NT2/D1 (cell line): Measurements from ENCODE around the gene SERINC5.

Experiments used
- SUZ12 ChIP-seq: IDR thresholded peaks from 2 replicates; pipeline ENCODE4 v1.6.1; 2011; ENCODE audit not compliant: insufficient read length, insufficient read depth; ENCODE audit errors: extremely low read depth
- YY1 ChIP-seq: IDR thresholded peaks from 2 replicates; pipeline ENCODE4 v1.6.1; 2011; ENCODE audit not compliant: insufficient read length, insufficient read depth
- ZNF274 ChIP-seq: IDR thresholded peaks from 2 replicates; pipeline ENCODE4 v1.6.1; 2011; ENCODE audit warnings: mild to moderate bottlenecking, low read depth, low read length

DNA sequence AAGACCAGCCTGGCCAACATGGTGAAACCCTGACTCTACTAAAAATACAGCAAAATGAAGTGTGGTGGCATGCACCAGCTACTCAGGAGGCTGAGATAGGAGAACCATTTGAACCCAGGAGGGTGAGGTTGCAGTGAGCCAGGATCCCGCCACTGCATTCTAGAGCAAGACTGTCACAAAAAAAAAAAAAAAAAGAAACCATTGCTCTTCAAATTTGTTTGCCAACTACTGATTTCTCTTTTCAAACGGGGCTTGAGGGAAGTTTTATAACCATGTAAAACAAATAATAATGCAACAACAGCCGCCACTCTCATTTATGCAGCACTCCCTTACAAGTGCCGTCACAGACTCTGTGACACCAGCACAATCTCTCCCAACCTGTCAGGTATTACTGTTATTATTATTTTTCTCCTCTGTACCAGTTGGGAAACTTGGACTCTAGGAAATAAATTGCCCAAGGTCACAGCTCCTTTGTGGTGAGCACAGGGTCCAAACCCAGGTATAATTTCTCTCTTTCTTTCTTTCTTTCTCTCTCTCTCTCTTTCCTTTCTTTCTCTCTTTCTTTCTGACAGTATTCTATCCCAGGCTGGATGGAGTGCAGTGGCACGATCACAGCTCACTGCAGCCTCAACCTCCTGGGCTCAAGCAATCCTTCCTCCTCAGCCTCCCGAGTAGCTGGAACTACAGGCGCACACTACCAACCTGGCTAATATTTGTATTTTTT, 25.4 kb downstream of the SERINC5 start:
- TF ChIP-seq SUZ12, result no peak
- TF ChIP-seq ZNF274, result no peak
- no peak for TF ChIP-seq YY1
